GM21528 (cell line): ENCODE data around the gene CLEC16A.
"Not testable (repeated sequence)": the region's sequence is repeated elsewhere in the genome, so short reads cannot be mapped to it uniquely, and the experiment has no call there.

Source experiments
- ATAC-seq: cut with Tn5 transposase; IDR thresholded peaks from one replicate; pipeline ENCODE4 v1.9.1; 2021; ENCODE audit warnings: mild to moderate bottlenecking, moderate library complexity; ENCODE audit not compliant: unreplicated experiment, low FRiP score

CLEC16A gene

DNA sequence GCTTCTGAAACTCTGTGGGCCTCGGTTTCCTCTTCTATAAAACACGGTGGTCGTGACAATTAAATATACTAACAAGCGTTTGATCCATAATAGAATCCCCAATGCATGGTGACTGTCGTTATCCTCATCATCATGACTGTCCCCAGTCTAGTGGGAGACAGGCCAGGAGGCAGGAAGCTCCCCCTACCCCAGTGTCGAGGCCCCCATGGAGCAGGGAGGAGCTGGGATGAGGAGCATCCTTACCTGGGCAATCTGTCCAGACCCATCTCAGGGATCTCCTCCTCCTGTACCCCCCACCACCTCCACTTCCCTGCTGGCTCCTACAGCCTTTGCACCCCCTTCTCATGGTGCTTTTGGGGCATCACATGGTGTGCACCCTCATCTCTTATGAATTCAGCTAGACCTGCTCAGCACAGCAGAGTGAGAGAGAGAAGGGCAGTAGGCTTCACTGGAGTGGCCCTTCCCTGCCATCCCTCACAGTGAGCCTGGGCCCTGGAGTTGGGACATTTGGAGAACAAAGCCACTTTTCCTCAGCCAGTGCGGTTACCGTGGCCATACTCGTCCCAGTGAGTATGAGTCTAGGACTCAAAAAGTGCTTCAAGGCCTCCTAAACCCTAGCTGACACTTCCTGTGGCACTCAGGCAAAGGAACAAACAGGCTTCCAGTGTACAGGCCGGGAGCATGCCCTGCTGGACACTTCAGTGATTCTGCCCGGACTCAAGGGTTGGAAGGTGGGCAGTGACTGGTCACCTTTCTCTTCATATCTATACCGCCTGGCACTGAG lies 148.6 kb downstream of the CLEC16A start:
- no peak for ATAC-seq

DNA sequence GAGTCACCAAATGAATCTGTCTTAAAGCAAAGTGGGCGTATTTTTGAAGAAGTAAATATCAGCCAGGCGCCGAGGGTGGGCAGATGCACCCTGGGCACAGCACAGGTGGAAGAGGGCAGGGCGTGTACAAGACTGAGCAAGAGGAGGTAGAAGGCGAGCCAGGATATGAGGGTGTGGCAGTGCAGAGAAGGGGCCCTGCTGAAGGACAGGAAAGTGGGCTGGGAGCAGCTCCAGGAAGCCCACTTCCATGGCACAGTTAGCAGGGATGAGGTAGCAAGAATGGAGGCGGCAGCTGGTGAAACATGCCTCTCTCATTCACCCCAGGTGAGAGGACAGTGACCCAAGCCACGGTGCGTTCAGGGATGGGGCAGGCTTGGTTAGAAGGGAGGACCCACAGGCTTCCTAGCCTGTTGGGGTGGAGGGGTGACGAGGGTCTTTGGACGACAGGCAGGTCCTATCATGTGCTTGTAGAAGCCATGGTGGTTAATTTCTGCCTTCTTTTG lies 149.3 kb downstream of the CLEC16A start:
- no peak for ATAC-seq

DNA sequence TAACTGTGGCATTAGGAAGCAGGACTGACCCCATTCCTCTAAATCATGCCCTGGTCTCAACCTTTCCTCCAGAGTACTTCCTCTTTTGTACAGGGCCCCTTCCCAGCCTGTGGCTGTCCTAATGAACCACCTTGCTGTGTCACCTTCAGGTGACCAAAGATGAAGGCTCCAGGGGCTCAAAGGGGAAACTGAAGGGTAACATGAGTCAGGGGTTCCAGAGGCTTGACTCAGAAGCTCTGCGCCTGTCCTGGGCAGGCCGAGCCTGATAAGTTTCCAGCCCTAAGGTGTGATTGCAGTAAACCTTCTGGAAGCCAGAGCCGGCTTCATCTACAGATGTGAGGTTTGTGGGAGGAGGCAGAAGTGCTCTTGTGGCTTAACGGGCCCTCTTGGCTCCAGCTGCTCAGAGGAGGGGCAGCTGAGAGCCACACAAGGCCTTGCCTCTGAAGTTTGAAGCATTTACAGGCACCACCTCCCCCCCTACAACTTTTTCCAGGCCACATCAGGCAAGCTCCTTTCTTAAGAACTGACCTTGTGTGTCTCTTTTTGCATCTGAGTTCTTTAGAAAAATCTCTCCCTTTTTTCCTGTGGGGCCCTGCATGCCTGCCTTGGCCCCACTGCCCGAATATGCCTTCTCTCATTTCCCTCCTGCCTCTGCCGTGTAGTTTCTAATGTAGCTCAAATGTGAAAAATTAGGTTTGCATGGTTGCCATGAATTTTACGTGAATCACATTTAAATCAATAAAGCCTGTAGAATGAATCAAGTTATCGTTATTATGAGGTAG lies 149.9 kb downstream of the CLEC16A start:
- ATAC-seq, result peak; percentile 72

DNA sequence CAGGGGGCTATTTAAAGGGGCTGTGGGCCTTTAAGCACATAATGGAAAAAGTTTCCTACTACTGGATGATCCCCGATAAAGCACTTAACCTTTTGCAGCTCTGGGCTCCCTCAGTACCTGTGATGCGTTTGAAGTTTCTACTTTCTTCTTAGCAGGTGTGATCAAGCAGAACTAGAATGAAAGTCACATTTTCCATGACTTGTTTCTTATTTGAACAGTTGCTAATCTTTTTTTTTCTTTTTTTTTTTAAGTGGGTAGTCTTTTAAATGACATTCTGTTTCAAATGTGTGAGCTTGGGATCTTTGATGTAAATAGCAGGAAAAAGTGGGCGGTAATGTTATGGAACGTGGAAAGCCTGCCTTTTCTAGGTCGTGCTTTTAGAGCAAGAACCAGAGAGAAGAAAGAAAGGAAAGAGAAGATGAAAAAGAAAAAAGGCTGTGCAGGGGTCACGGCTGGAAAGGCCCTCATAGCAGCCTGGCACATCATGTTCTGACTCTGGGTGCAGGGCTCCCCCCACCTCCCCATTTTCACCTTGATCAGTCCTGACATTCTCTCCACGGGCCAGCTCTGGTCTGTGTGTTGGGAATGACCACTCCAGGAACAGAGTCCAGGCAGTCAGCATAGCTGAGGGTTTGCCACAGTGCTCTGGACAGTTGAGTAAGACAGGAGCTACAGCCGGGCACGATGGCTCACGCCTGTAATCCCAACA lies 150.6 kb downstream of the CLEC16A start:
- ATAC-seq, result no peak

DNA sequence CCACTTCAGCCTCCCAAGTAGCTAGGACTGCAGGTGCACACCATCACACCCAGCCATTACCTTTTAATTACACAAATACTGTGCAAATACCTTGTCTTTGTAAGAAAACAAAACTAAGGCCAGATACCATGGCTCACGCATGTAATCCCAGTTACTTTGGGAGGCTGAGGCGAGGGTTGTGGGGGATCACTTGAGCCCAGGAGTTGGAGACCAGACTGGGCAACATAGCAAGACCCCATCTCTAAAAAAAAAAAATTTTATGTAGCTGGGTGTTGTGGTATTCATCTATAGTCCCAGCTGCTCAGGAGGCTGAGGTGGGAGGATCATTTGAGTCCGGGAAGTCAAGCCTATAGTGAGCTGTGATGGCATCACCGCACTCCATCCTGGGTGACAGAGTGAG lies 151.6 kb downstream of the CLEC16A start:
- ATAC-seq, result no peak

DNA sequence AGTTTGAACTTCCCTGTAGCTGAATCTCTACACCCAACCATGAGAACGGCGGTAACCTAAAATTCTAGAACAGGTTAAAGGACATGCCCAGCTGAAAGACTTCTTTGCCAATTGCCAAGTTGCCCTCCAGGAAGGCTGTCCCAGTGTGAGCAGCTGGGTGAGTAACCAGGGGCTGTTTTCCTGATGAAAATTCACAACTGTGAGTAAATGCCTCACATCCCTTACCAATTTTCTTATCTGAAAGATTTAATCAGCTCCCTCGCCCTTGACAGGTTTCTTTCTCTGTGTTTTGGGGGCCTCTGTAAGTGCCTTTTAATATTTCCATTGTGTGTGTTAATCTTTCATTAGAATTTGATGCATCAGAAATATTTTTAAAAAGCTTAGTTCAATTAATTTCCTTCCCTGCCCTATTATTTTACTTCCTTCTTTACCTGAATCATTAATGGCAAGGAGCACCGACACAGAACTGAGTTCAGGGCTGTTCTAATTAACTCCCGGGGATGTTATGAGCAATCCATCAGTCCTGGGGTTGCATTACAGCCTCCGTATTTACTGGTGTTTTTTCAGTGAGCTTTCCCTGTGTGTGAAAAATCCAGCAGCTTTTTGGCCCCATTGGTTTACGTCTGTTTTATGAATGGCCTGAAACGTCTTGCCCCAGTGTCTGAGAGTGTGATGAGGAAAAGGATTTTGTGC lies 152.9 kb downstream of the CLEC16A start:
- no peak for ATAC-seq

DNA sequence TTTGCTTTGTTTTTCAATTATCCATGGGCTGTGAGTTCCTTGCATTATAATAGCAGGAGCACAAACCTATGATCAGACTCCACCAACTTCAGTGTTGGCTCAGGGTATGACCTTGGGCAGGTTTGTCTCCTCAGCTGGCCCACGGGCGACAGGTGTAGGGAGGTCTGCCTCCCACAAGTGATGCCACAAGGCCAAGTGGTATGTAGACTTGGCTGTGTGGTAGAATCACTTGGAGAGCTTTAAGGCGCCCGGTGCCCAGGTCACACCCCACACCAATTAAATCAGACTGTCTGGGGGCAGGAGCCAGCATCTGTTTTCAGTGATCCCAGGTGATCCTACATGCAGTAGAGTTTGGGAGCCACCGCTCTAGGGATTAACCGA lies 153.4 kb downstream of the CLEC16A start:
- ATAC-seq, result no peak

DNA sequence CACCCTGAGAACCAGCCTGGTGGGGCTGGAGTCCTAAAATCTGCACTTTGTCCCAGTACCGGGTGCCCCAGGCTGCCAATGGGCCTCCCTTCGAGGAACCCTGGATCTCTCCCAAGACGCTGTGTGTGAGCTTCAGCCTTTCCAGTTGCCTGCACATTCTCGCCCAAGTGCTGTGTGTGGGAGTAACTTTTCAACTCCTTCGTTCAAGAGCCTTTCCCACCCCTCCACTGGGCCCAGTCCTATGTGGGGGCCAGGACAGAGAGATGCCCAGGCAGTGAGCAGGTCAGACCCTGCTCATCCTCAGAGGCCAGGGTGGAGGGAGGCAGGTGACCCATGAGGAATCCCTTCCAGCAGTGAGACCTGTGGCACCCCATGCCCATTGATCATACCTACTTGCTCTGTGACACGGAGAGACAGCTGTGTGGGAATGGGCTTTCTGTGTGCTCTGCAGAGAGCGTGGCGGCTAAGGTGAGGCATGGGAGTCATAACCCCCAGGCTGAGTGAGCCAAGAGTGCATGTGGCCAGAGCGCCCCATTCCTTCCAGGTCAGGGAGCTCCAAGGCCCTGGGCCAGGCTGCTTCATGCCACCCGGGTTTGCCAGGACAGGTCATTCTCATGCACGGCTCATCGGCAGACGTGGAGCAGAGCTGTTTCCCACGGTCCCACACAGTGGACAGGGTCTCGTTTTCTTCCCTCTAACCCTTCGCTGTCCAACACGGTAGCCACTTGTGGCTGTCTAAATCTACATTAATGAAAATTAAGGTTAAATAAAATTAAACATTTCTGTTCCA lies 154.4 kb downstream of the CLEC16A start:
- ATAC-seq, result no peak

DNA sequence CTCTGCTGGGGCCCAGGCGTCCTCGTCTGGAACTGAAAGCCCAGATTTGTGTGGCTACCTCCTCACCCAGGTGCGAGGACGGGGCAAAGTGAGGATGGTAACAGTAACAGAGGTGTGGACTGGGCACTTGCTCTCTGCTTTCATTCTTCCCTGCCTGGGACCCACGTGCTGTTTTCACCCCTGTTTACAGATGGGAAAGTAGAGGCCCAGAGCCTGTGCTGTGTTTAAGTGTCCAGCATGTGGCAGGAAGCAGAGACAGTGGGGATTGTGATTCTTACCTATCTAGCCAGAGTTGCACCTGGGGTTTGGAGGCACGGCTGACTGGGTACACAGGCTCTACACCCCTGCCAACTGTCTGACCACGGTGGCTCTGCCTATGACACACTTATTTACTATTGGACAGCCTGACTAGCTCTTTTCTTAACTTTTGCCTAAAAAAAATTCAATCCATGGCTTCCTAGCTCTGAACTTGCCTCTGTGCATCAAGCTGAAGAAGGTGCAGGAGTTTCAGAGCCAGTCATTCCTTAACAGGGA lies 155.4 kb downstream of the CLEC16A start:
- no peak for ATAC-seq

DNA sequence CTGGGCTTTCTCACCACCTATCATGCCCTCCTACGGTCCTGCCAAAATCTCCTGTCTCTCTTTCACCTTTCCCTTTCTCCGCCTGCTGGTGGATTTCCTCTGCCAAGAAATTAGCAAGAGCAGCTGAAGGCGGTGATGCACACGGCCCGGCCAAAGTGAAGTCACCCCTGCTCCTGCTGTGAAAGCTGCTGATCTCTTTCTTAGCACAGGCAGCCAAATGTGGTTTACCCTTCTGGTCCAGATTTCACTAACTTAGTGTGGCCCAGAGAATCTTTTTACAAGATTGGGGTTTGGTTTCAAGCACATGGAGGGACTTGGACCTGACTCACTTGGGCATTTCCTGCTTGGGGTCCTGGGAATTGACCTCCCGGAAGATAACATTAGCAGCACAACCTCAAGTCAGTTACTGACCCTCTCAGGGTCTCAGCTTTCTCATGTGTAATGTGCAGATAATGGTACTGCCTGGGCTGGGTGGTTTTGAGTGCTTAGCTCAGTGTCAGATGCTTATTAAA lies 155.9 kb downstream of the CLEC16A start:
- ATAC-seq, result no peak

DNA sequence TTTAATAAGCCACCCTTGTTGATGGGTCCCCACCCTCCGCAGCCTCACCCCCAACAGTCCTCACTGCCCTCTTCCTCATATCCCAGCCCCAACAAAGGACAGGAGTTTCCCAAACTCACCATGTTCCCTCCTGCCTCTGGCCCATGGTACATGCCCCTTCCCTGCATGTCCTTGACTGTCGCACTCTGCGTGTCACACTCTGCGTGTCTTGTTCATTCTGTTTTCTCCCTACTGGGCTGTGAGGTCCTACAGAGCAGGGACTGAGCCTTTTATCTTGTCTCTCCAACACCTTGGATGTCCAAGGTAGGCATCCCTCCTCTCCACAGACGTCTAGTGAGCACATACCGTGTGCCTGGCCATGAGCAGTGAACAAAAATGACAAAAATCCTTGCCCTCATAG lies 156.9 kb downstream of the CLEC16A start:
- ATAC-seq, result no peak

DNA sequence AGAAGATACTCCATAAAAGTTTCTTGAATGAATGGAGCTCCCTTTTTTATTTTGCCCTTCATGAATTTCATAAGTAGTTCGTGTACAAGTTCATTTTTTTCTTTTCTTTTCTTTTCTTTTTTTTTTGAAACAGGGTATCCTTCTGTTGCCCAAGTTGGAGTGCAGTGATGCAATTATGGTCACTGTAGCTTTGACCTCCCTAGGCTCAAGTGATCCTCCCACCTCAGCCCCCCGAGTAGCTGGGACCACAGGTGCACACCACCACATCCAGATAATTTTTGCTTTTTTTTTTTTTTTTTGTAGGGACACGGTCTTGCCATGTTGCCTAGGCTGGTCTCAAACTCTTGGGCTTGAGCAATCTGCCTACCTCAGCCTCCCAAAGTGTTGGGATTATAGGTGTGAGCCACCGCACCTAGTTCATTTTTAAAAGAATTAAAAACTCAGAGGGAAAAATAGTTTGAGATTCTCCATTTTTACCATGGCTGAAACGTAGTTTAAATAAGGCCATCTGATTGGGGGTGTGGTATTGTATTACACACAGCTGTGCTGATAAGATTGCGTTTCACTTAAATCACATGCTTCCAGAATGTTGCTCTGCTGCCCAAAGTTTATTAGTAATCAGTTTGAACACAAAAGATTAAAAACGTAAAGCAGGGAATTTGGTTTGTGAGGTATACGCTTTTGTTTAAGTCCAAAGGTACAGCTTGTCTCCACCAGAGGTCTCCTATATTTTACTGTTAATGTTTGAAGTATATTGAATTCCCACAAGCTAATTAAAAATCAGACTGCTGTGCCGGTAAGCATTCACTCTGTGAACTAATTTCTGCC lies 157.5 kb downstream of the CLEC16A start:
- no peak for ATAC-seq

DNA sequence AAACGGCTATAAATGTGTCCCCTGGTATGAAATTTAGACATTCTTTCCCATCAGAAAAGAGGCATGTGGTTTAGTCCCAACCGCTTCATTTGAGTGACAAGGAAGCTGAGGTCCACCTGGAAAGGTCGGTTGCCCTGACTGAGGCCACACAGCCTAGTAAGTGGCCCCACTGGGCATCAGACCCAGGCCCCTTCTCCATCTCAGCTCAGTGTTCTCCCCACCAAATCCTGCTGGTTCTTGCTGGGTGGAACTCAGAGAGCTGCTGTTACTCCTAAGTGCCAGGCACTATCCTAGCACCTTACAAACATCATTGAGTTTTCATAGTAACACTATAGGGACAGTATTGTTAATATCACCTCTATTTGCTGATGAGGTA lies 158.1 kb downstream of the CLEC16A start:
- no peak for ATAC-seq

DNA sequence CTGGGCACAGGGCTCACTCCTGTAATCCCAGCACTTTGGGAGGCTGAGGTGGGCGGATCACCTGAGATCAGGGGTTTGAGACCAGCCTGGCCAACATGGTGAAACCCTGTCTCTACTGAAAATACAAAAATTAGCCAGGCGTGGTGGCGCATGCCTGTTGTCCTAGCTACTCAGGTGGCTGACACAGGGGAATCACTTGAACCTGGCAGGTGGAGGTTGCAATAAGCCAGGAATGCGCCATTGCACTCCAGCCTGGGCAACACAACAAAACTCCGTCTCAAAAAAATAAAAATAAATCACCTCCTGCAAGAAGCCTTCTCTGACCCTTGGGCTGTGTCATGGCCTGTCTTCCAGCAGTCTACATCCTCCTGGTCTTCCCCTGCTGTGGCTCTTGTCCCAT lies 158.9 kb downstream of the CLEC16A start:
- not testable (repeated sequence) for ATAC-seq

DNA sequence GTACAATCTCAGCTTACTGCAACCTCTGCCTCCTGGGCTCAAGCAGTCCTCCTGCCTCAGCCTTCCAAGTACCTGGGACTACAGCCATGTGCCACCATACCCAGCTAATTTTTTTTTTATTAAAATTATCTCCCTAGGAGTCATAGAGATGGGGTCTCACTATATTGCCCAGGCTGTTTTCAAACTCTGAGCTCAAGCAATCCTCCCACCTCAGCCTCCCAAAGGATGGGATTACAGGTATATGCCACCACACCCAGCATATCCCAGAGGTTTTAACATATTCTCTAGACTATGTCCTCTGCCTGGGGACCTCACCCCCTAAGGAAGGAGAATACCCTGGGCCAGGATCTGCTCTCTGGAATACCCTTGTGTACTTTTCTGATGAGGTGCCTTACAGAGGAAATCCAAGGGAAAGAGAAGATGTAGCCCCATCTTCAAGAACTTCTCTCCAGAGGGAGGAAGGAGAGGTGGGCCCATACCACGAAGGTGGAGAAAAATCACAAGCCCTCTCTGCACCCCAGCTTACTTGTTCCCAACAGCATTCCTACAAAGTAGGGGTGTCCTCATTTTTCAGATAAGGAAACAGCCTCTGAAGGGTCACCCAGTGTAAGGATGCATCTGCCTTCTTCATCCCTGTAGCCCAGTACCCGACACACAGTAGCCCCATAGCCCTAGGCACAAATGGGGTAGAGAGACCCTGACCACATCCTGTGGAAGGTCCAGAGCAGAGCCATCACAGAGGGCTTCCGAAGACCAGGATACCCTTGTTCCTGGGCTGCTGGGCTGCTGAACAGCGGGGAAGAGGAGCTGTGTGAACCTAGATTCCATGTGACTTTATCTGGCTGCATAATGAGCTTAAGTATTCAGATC lies 160.0 kb downstream of the CLEC16A start:
- peak; percentile 25 for ATAC-seq

DNA sequence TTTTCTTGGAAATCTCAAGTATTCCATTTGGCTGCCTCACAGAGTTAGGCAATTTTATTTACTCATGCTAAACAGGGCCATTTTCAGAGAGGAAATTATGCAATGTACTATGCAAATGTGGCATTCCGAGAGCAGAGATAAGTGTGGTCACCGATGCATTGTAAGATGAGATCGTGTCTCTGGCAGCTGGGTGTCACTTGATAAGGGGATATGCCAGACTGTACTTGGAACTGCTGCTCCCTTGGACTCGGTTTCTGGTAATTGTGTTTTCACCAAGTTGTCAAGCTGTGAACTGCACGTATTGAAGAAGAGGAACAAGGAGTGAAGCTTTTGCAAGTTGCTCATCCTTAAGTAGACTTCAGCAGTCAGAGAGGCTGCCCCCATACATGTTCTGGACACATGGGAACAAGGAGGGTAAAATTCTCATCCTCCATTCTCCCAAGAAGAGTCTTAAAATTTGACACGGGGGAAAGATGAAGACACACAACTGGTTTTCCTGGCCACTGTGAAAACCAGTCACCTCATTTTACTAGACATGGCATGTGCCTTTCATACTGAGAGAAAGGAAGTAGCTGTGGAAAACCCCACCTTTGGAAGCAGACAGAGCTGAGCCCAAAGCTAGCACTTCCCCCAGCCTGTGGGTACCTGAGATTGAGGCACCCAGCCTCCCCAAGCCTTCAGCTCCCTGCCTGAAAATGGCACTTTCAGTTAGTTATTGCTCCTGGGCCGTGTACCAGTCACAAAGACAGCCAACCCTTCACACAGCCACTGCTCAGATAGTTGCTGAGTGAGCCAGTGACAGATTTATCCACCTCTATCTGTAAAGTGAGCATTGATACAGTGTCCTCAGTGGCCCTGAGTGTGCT lies 160.9 kb downstream of the CLEC16A start:
- peak; percentile 78 for ATAC-seq

DNA sequence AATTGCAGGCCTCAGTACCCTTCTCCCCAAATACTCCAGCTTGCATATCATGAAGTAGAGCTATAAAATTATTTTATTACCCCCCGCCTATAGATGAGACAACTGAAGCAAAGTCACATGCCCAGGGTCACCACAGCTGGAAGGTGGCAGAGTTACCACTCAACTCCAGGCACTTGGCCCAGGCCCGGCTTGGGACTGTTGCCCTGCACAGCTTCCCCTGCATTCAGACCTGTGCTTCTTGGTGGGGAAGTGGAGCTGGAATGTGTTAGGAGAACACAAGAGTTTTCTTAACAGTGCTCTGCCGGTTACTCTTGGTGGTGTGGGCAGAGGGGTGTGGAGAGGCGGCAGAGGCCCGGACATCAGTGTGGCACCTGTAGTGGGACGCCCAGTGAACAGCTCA lies 162.4 kb downstream of the CLEC16A start:
- ATAC-seq, result no peak
